Neural cell (in vitro differentiated cells): ENCODE measurements around the gene EGR4.

ENCODE experiments used
- CTCF ChIP-seq: fragments of 450-650 bp; IDR thresholded peaks from 2 replicates; pipeline ENCODE4 v1.5.1; 2014; ENCODE audit warnings: antibody characterized with exemption, mild to moderate bottlenecking, moderate library complexity; ENCODE audit not compliant: poor library complexity, severe bottlenecking
- EP300 ChIP-seq: fragments of 450-650 bp; conservative IDR thresholded peaks from 2 replicates; pipeline ENCODE4 v1.6.1; 2014; ENCODE audit warnings: antibody characterized with exemption, mild to moderate bottlenecking, moderate library complexity; ENCODE audit not compliant: poor library complexity, severe bottlenecking
- EZH2 ChIP-seq: fragments of 200-600, 300-800 bp; shearing (Covaris generic), sonication (generic); IDR thresholded peaks from 2 replicates; pipeline ENCODE4 v1.6.1; 2014; ENCODE audit warnings: antibody characterized with exemption, low read length, borderline replicate concordance, mild to moderate bottlenecking; ENCODE audit not compliant: insufficient read depth, poor library complexity, severe bottlenecking
- MXI1 ChIP-seq: fragments of 450-650 bp; conservative IDR thresholded peaks from 2 replicates; pipeline ENCODE4 v1.6.1; 2014; ENCODE audit warnings: antibody characterized with exemption, mild to moderate bottlenecking; ENCODE audit not compliant: poor library complexity, severe bottlenecking
- POLR2AphosphoS5 ChIP-seq: IDR thresholded peaks from 2 replicates; pipeline ENCODE4 v1.6.1; 2012
- REST ChIP-seq: IDR thresholded peaks from 2 replicates; pipeline ENCODE4 v1.6.1; 2012; ENCODE audit warnings: borderline replicate concordance
- SMC3 ChIP-seq: fragments of 450-650 bp; conservative IDR thresholded peaks from 2 replicates; pipeline ENCODE4 v1.6.1; 2014; ENCODE audit warnings: antibody characterized with exemption, mild to moderate bottlenecking, moderate library complexity; ENCODE audit not compliant: poor library complexity
- TAF1 ChIP-seq: IDR thresholded peaks from 2 replicates; pipeline ENCODE4 v1.6.1; 2012; ENCODE audit warnings: low read depth

GRCh38 chr2:73295751-73296400 lies 2.5 kb upstream of the EGR4 start:
- TF ChIP-seq CTCF (no peak), EZH2 (no peak), TAF1 (no peak), MXI1 (no peak), REST (no peak), SMC3 (no peak), EP300 (no peak), POLR2AphosphoS5 (no peak)
